ENCODE measurements around the gene ZNF692.

Gene ZNF692

DNA sequence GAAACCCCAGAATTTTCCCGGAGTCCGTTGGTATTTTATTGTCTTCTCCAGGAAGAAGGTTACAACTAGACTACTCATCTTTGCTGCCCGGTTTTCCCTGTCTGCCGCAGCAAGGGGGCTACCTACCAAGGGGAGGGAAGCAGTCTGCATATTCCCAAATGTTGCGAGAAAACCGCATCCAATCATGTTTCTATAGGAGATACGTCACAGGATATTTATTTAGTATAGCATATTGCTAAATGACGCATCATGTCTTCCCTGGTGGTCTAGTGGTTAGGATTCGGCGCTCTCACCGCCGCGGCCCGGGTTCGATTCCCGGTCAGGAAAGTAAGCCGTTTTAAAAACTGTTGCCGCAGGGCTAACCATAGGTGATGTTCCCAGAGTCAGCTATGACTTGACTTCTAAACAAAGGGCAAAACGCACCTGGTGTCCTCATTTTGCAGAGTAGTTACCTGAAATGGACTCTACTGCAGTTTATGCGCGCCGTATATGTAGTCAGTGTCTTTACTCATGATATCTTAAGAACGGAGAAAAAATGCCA is 15.2 kb upstream of the ZNF692 start:
- TF ChIP-seq CTCF (IDR thresholded peaks at IDR 0.05; ENCODE audit: extremely low read depth, insufficient read depth, missing control alignments): no peak
- DNase-seq (ENCODE audit: low spot score): peak; percentile 54
- in situ Hi-C loops (cut with MboI; ENCODE audit: low pct_unique_long_range_greater_than_20kb, low sequenced_read_pairs, unreplicated experiment): no loop called here

DNA sequence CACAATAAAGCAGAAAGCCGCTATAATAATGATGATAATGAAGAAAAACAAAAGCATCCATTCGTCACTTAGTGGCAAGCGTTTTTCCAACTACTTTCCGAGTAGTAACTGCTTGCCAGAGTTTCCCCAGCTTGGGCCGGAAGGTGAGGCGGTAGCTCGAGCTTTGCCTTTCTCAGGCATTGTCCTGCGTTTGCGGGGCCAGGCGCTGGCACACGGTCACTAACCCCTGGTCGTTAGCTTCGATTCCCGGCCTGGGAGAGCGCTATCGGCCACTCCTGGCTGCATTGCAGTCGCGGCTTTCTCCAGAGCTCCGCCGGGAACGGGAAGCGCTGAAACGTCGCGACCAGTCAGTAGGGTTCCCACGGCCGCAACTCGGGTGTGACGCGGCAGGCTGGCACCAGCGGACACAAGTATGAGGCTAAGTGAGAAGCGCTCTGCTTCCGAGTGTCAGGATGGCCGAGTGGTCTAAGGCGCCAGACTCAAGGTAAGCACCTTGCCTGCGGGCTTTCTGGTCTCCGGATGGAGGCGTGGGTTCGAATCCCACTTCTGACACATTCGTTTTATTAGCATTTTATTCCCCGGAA is 14.6 kb upstream of the ZNF692 start:
- in situ Hi-C loops (cut with MboI; ENCODE audit: low pct_unique_long_range_greater_than_20kb, low sequenced_read_pairs, unreplicated experiment): no loop called here
- TF ChIP-seq CTCF (IDR thresholded peaks at IDR 0.05; ENCODE audit: extremely low read depth, insufficient read depth, missing control alignments): no peak
- peak; percentile 78 for DNase-seq (ENCODE audit: low spot score)

DNA sequence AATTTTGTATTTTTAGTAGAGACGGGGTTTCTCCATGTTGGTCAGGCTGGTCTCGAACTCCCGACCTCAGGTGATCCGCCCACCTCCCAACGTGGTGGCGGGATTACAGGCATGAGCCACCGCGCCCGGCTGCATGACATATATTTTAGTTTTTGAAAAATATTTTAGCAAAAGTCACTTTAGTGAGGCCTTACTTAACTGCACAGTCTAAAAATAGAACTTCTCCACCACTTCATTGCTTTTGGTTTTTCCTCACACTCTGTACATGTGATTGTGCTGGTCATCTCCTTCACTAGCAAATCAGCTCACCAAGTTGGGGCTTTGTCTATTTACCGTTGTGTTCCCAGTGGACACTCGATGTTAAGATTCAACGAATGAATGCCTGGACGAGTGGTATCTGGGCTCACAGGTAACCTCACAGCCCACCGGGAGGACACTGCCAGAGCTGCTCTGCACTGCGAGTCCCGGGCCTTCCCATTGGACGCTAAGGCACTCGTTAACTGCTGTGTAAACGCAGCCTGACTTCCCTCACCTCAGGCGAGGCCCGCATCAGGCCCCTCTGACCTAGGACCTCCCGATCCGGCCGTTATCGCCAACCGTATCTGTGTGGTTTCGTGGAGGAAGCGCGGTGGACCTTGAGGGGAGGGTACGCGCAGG is 14.0 kb upstream of the ZNF692 start:
- TF ChIP-seq CTCF (IDR thresholded peaks at IDR 0.05; ENCODE audit: extremely low read depth, insufficient read depth, missing control alignments): no peak
- in situ Hi-C loops (cut with MboI; ENCODE audit: low pct_unique_long_range_greater_than_20kb, low sequenced_read_pairs, unreplicated experiment): no loop called here
- DNase-seq (ENCODE audit: low spot score): no peak

DNA sequence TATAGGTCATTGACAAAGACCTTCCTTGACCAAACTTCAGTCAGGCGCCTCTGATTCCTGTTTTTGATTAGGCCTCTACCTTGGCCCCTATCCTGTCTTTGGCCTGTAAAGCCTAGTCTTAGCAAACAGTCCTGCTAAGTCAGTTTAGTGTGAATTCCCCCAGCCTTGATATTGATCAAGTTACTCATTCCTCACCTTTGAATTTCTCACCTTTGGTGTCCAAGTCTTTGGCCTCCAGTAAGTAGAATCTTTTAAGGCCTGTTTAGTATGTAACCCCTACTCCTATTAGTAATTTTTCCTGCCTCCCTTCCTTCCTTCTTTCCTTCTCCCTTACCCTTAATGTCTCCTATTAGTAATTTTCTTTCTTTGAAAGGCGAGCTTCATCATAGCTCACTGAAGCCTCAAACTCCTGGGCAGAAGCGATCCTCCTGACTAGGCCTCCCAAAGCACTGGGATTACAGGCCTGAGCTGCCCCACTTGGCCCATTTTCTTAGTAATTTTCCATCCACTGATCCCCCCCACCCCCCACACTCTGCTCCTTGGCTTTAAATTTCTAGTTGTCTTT is 13.0 kb upstream of the ZNF692 start:
- no peak for TF ChIP-seq CTCF (IDR thresholded peaks at IDR 0.05; ENCODE audit: extremely low read depth, insufficient read depth, missing control alignments)
- in situ Hi-C loops (cut with MboI; ENCODE audit: low pct_unique_long_range_greater_than_20kb, low sequenced_read_pairs, unreplicated experiment): no loop called here
- DNase-seq (ENCODE audit: low spot score): no peak

GRCh38 chr1:248862998-248863881 is 4.4 kb upstream of the ZNF692 start:
- no peak for TF ChIP-seq CTCF (IDR thresholded peaks at IDR 0.05; ENCODE audit: extremely low read depth, insufficient read depth, missing control alignments)
- peak; percentile 74 for DNase-seq (ENCODE audit: low spot score)
- in situ Hi-C loops (cut with MboI; ENCODE audit: low pct_unique_long_range_greater_than_20kb, low sequenced_read_pairs, unreplicated experiment): no loop called here

- TF ChIP-seq CTCF (IDR thresholded peaks at IDR 0.05; ENCODE audit: extremely low read depth, insufficient read depth, missing control alignments): no peak
- in situ Hi-C loops (cut with MboI; ENCODE audit: low pct_unique_long_range_greater_than_20kb, low sequenced_read_pairs, unreplicated experiment): no loop called here
- no peak for DNase-seq (ENCODE audit: low spot score)
These were observed 3.8 kb upstream of the ZNF692 start for GRCh38 chr1:248862695-248862997.
